ENCODE data around the gene LSMEM2.

The LSMEM2 gene

GRCh38 chr3:50322115-50322385, 43.2 kb downstream of the LSMEM2 start:
- DNase-seq (ENCODE audit: low read depth in 2 of 2), result no peak

DNA sequence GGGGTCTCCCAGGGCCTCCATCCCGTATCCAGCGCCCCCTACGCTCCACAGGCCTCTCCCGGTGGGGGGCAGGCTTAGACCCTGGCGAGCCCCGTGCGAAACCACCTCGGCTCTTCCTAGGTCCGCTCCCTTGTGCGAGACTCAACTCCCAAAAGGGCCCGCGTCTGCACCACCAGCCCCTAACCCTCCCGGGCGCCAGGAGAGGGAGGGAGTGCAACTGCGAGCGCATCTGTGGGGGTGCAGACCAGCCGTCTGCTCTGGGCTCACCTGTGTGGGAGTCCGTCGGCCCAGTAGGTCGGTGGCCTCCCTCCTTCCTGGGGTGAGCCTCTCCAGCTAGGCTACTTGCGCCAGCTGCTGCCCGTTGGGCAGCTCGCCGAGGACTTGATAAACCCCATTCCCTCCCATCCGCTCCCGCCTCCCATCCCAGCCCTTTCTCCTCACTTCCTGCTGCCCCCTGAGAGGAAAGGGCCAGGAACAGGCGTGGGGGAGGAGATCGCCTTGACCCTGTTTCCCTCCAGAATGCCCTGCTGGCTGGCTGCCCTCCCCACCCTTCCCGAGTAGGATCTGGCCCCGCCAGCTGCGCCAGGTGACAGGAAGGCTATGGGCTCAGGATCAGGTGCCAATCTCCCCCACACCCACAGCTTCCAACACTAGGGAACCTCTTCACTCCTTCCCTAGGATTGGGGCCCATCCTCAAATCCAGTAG, 43.7 kb downstream of the LSMEM2 start, which contains the start of gene HYAL2:
Gene HYAL2 (minus strand): TSS at position 360 of the 706 bp plus-strand sequence. CDS start 2,256 bp downstream, outside the sequence.
- no peak for DNase-seq (ENCODE audit: low read depth in 2 of 2)

GRCh38 chr3:50323092-50323600, 44.3 kb downstream of the LSMEM2 start:
- no peak for DNase-seq (ENCODE audit: low read depth in 2 of 2)

GRCh38 chr3:50323614-50324199, 44.8 kb downstream of the LSMEM2 start:
- no peak for DNase-seq (ENCODE audit: low read depth in 2 of 2)

DNA sequence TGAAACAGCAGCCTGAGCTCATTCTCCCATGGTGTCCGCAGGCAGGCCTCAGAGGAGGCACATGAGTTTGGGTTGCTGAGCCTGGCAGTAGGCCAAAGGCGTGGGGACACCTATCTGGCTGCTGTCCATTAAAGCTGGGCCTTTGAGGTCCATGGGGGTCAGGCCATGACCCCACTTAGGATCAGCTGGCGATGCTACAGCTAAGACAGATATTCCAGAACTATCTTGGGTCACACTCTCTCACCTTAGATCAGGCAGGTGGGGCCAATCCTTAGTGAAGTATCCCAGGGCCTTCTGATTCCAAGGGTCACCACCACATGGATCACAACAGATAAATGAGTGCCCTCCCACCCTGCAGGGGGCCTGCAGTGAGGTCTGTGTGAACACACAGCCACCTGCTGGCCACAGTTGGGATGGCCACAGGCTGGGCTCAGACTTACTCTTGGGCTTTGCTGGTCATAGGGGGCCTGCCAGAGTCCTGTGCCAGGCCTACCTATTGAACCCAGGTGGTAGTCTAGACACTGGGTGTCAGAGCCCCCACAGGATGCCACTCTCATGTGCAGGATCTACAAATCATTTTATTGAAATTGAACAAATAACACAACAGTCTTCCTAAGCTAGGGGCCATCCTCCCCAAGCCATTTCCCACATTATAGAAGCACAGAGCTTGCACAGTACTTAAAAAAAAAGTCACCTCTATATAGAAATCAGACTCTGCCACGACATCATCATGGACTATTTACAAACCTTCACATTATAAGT, 45.6 kb downstream of the LSMEM2 start:
- peak in 1 of 2 experiments; percentile 49 for DNase-seq (ENCODE audit: low read depth in 2 of 2)

DNA sequence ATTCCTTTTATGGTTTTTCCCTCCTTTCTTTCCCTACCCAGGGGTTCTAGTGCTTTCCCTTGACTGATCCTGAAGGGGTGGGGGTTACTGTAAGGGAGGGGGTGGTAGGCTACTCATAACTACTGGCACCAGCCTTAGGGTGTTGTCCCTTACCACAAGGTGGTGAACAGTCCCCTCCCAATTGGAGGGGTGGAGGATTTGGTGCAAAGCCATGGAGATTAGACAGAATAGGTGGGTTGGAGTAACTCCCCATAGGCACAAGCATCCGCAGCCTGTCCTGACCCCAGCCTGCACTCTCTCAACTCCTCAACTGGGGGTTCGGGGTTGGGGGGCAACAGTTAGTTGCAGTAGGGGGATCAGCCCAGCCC, 46.2 kb downstream of the LSMEM2 start:
- no peak for DNase-seq (ENCODE audit: low read depth in 2 of 2)

DNA sequence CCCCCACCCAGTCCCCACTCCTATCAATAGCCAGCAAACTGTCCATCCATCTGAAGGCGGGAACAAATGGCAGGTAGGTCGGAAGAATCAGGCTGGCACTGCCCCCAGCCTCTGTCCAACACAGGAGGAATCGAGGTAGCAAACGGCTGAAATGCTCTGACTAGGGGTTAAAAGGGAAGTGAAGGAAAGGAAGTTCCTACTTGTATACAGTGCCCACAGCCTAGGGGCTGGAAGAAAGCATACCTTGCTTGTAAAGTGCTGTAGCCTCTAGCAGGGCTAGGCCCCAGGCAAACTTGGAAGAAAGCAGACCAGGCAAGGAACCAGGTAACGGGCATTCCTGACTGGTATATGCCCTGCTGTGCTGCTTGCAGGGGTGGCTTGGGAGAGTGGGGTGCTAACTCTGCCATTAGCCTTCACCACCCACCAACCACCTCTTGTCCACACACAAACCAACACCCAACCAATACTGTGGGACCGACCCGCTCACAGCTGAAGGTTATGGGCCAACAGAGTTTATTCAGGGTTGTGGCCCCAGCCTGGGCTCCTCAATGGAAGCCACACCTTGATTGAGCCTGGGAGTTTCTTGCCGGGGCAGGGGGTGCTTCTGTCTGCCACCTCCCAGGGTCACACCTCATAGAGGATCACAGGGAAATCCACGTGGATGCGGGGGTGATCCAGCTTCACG, 46.8 kb downstream of the LSMEM2 start:
- DNase-seq (ENCODE audit: low read depth in 2 of 2), result no peak

DNA sequence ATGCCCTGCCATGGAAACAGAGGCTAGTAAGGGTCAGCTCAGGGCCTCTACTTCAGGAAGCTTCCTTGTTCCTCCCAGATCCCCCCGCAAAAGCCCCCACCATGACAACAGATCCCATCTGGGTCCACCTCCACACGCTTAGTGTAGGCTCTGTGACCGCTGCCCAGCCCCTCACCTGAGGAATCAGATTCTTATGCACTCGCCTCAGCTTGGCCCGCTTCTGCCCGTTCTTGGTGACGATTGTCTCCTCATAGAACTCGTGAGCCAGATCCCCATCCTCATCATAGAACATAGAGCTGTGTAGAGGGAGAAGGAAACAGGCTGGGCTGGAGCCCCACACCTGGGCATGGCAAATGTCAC, 47.3 kb downstream of the LSMEM2 start:
- DNase-seq (ENCODE audit: low read depth in 2 of 2), result no peak

- no peak for DNase-seq (ENCODE audit: low read depth in 2 of 2)
Observed at GRCh38 chr3:50327129-50327528, 48.2 kb downstream of the LSMEM2 start.

GRCh38 chr3:50327943-50328691, 49.2 kb downstream of the LSMEM2 start, which contains the start of gene TUSC2:
Gene TUSC2 (minus strand): TSS chr3:50328223. CDS start chr3:50328099, 124 bp downstream.
- peak; percentile 87 to 96 for DNase-seq (ENCODE audit: low read depth in 2 of 2)

GRCh38 chr3:50330330-50330729, 51.4 kb downstream of the LSMEM2 start:
- DNase-seq (ENCODE audit: low read depth in 2 of 2), result no peak

DNA sequence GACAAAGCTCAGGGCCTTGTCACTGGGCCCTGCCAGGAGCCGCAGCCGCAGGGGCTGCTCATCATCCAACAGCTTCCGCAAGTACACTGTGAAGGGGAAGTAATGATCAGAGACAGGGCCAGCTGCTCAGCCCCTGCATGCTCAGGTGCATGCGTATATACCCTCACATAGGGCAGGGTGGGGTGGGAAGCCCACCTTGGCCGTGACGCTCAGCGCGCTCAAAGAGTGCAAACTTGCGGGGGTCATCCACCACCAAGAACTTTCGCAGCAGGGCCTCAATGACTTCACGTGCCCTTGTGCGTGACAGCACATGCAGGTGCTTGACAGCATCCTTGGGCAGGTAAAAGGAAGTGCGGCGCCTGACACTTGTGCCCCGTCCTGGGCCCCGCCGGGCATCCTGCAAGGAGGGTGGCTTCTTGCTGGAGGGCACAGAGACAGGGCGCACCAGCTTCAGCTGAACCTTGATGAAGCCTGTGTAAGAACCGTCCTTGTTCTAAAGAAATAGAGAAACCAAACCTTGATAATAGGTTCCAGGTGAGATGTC, 52.5 kb downstream of the LSMEM2 start:
- DNase-seq (ENCODE audit: low read depth in 2 of 2), result no peak

GRCh38 chr3:50333744-50334328, 54.9 kb downstream of the LSMEM2 start:
- no peak for DNase-seq (ENCODE audit: low read depth in 2 of 2)

GRCh38 chr3:50334339-50335075, 55.6 kb downstream of the LSMEM2 start:
- DNase-seq (ENCODE audit: low read depth in 2 of 2), result no peak

- peak in 1 of 2 experiments; percentile 44 for DNase-seq (ENCODE audit: low read depth in 2 of 2)
Observed at GRCh38 chr3:50336452-50337174, 57.7 kb downstream of the LSMEM2 start.

DNA sequence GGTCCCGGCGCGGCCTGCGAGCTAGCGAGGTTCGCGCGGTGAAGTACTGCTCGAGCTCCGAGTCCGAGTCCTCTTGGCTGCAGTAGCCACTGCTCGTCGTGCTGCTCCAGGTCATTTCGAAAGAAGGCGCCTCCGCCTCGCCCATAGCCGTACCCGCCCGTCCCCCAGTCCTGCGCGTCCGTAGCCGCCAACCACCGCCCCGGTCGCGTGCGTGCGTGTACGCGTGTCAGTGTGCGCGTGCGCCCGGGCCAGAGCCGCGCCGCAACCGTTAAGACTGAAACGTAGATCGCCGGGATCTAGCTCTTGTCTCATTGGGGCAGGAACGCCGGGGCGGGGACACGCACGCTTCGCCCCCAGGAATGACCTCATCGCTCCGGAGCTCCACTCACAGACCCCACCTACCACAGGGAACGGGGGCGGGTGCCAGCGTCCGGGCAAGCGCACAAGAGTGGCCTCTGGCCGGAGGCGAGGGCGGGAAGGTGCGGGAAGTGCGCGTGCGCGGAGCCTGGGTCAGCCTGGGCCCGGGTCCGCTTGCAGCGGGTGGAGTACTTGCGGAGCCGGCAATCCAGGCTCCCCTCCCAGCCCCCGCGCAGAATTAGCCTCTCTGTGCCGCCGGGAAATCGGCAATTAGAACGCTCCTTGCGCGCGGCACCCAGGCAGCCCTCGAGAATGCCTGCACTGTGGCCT, 58.4 kb downstream of the LSMEM2 start:
- peak; percentile 91 to 97 for DNase-seq (ENCODE audit: low read depth in 2 of 2)

Data from stimulated activated CD4-positive, alpha-beta T cell treated with anti-CD3 and anti-CD28 coated beads, Interleukin-12 subunit alpha, Interleukin-12 subunit beta, amount 100 ng/mL, for 24 hours (primary cell).